ENCODE measurements around the gene IFNA14.
"Not testable (repeated sequence)": the region's sequence is repeated elsewhere in the genome, so short reads cannot be mapped to it uniquely, and the experiment has no call there.

- peak; percentile 44 for TF ChIP-seq CTCF (IDR thresholded peaks at IDR 0.05; ENCODE audit: low read length)
- not testable (repeated sequence) for TF ChIP-seq EZH2phosphoT487 (IDR thresholded peaks at IDR 0.05; ENCODE audit: low read length)
Measured at GRCh38 chr9:21213411-21214326, 26.1 kb downstream of the IFNA14 start.
